Activated CD8-positive, alpha-beta T cell treated with anti-CD3 and anti-CD28 coated beads for 36 hours (primary cell): ENCODE data around the gene DCHS1. TPM values are rescaled to one million over a fixed set of nuclear protein-coding genes. Genes with fewer than 3 reads are reported as not detected.

Experiments
- ATAC-seq: fragments of 200-7000 bp; cut with Tn5 transposase; one replicate; pipeline ENCODE4 v1.10.0; 2021; ENCODE audit warnings: mild to moderate bottlenecking, moderate library complexity
- CTCF ChIA-PET: fragments of 350-600 bp; sonication (Branson Sonifier 250); formaldehyde crosslinking; loops from one replicate; lab custom pipeline; 2021; ENCODE audit warnings: antibody characterized with exemption; lab: Charles Lee
- POLR2A ChIA-PET: fragments of 350-600 bp; sonication (Branson Sonifier 250); formaldehyde crosslinking; loops from one replicate; lab custom pipeline; 2021; ENCODE audit warnings: antibody characterized with exemption; lab: Charles Lee
- DNase-seq: peaks from one replicate; pipeline ENCODE4 v3.0.0-alpha.2; 2020
- H3K27ac Mint-ChIP-seq: one replicate; pipeline ENCODE4 v1.8.0; 2021; ENCODE audit warnings: mild to moderate bottlenecking, mixed read lengths
- H3K27me3 Mint-ChIP-seq: one replicate; pipeline ENCODE4 v1.8.0; 2021; ENCODE audit warnings: mixed read lengths
- H3K36me3 Mint-ChIP-seq: one replicate; pipeline ENCODE4 v1.8.0; 2021; ENCODE audit warnings: low read depth, mixed read lengths
- H3K4me1 Mint-ChIP-seq: one replicate; pipeline ENCODE4 v1.8.0; 2021; ENCODE audit warnings: low read depth, mixed read lengths
- H3K4me3 Mint-ChIP-seq: one replicate; pipeline ENCODE4 v1.8.0; 2021; ENCODE audit warnings: mild to moderate bottlenecking, moderate library complexity, mixed read lengths
- H3K9me3 Mint-ChIP-seq: one replicate; pipeline ENCODE4 v1.8.0; 2021; ENCODE audit warnings: mixed read lengths
- CTCF ChIP-seq: fragments of 200-600 bp; IDR thresholded peaks from one replicate; pipeline ENCODE4 v1.8.0; 2022; ENCODE audit warnings: antibody characterized with exemption, mild to moderate bottlenecking
- intact Hi-C: fragments of 100-400 bp; cut with micrococcal nuclease; formaldehyde crosslinking; loops from one replicate; pipeline ENCODE4 v1.10.0; 2022
- total RNA-seq, 2 experiments: library from RNA; stranded (reverse); gene quantifications; one replicate each; pipeline ENCODE4 v1.2.3, GENCODE V29; 2021

Gene DCHS1
- total RNA-seq, 2 experiments from 2014 or later: 1.6 TPM

DNA sequence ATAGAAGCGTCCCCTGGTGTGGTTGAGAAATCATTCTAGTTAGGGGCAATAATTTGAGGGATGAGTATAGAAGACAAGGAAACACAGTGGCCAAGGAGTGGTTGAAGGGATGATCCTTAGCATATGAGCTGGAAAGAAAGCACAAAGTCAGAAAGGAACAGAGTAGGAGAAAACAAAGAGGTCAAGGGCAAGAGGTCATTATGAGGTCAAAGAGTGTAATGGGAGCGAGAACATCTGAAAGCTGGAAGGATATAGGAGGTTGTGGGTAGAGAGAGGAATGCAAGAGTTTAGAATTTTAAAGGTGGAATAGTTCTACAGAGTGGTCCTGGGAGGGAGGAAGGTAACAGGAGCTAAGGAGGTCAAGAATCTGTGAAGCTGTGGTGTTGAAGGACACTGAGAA is 2.0 kb downstream of the DCHS1 start:
- Mint-ChIP-seq H3K9me3 (no peaks in the 10 kb centered on the region), H3K27me3 (peaks cover 9% of the 10 kb centered on the region), H3K27ac (no peak overlapping the region), H3K4me1 (peaks cover 5% of the 10 kb centered on the region), H3K36me3 (no peaks in the 10 kb centered on the region), H3K4me3 (no peak overlapping the region)
- ChIA-PET CTCF (interaction anchor here (1.0 to 2.7 kb wide), 3 partner anchors 15 to 41 kb away, joined by 3 to 8 read pairs (median 5); partner anchors contain the start of genes MRPL17 and TAF10), POLR2A (interaction anchor here (1.0 to 1.3 kb wide), 2 partner anchors 29 to 44 kb away, joined by 4 read pairs; partner anchors contain the start of gene MRPL17)
- TF ChIP-seq CTCF: no peak
- no peak for ATAC-seq
- DNase-seq: no peak
- intact Hi-C loops: loop anchor here (10.0 kb wide), 1 partner anchor 49 kb away; the partner anchor contains the start of genes ILK and RRP8

GRCh38 chr11:6653097-6653496 is 2.5 kb downstream of the DCHS1 start:
- H3K27ac Mint-ChIP-seq: no peak overlapping the region
- no peak overlapping the region for H3K4me3 Mint-ChIP-seq
- no peak for TF ChIP-seq CTCF
- CTCF ChIA-PET: interaction anchor here (1.0 to 2.7 kb wide), 4 partner anchors 11 to 41 kb away, joined by 3 to 8 read pairs (median 4); partner anchors contain the start of genes MRPL17 and TAF10
- POLR2A ChIA-PET: interaction anchor here (1.0 to 1.4 kb wide), 4 partner anchors 18 to 44 kb away, joined by 3 to 4 read pairs (median 4); partner anchors contain the start of gene MRPL17
- no peak for DNase-seq
- no peak for ATAC-seq
- no peaks in the 10 kb centered on the region for H3K36me3 Mint-ChIP-seq
- H3K27me3 Mint-ChIP-seq: peaks cover 9% of the 10 kb centered on the region
- peaks cover 5% of the 10 kb centered on the region for H3K4me1 Mint-ChIP-seq
- no peaks in the 10 kb centered on the region for H3K9me3 Mint-ChIP-seq
- intact Hi-C loops: loop anchor here (10.0 kb wide), 1 partner anchor 48 kb away; the partner anchor contains the start of genes ILK and RRP8

DNA sequence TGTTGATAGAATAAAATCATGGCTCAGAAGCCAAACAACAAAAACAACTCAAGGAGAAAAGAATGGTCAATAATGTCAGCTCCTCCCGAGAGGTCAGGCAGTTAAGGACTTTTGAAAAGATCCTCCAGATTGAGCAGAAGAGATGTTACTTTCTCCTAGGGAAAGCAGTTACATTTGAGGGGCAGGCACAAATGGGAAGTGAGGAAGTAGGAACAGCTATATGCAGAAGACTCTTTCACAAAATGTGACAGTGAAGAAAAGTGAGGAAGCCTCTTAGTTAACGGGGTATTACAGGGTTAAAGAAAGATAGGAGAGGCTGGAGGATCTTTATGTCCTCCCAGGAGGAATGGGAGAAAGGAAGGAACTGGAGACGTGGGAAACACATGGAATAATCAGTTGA is 3.4 kb downstream of the DCHS1 start:
- CTCF ChIA-PET: interaction anchor here (0.9 to 2.7 kb wide), 4 partner anchors 10 to 31 kb away, joined by 3 to 8 read pairs (median 4); partner anchors contain the start of gene MRPL17
- Mint-ChIP-seq H3K9me3 (no peaks in the 10 kb centered on the region), H3K27ac (no peak overlapping the region), H3K4me3 (no peak overlapping the region), H3K27me3 (peaks cover 9% of the 10 kb centered on the region), H3K4me1 (peaks cover 5% of the 10 kb centered on the region), H3K36me3 (no peaks in the 10 kb centered on the region)
- TF ChIP-seq CTCF: no peak
- DNase-seq (no peak), ATAC-seq (no peak)
- POLR2A ChIA-PET: interaction anchor here (1.2 to 1.4 kb wide), 2 partner anchors 17 to 21 kb away, joined by 3 read pairs; no protein-coding TSS in a partner anchor
- intact Hi-C loops: loop anchor here (10.0 kb wide), 1 partner anchor 47 kb away; the partner anchor contains the start of genes ILK and RRP8

GRCh38 chr11:6650980-6651379 is 4.6 kb downstream of the DCHS1 start:
- ATAC-seq (peak; percentile 73), DNase-seq (peak; percentile 80)
- Mint-ChIP-seq H3K4me1 (peaks cover 1% of the 10 kb centered on the region), H3K27ac (no peak overlapping the region), H3K4me3 (no peak overlapping the region), H3K9me3 (no peaks in the 10 kb centered on the region), H3K27me3 (no peaks in the 10 kb centered on the region), H3K36me3 (no peaks in the 10 kb centered on the region)
- intact Hi-C loops: loop anchor here (10.0 kb wide), 1 partner anchor 46 kb away; the partner anchor contains the start of genes ILK and RRP8
- POLR2A ChIA-PET: interaction anchor here (1.9 kb wide), 2 partner anchors 21 to 29 kb away, joined by 6 read pairs; no protein-coding TSS in a partner anchor
- TF ChIP-seq CTCF: no peak
- CTCF ChIA-PET: interaction anchor here (1.2 to 1.5 kb wide), 2 partner anchors 22 to 33 kb away, joined by 3 to 7 read pairs; partner anchors contain the start of gene MRPL17

DNA sequence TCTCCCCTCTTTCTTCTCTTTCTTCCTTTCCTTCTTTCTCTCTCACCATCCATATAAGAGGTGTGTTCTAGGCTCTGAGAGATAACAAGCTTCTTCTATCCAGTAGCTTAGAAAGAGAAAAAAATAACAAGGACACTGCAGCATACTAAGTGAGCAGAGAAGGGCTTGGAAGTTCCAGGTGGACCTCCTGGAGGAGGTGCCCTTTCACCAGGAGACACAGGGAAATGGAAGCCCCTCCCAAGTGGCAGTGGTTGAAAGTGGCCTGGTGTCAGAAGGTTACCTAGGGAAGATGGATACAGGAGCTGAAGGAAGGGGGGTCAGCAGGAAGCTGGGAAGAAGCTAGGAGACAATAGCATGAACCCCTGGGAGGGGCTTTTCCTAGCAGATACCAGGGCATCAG is 5.5 kb downstream of the DCHS1 start:
- Mint-ChIP-seq H3K9me3 (no peaks in the 10 kb centered on the region), H3K27ac (no peak overlapping the region), H3K36me3 (no peaks in the 10 kb centered on the region), H3K27me3 (no peaks in the 10 kb centered on the region), H3K4me1 (no peaks in the 10 kb centered on the region), H3K4me3 (no peak overlapping the region)
- ChIA-PET POLR2A (interaction anchor here (1.4 to 4.4 kb wide), 5 partner anchors 7 to 174 kb away, joined by 3 to 20 read pairs (median 6); partner anchors contain the start of gene TPP1), CTCF (interaction anchor here (0.6 to 2.5 kb wide), 9 partner anchors 9 to 106 kb away, joined by 3 to 14 read pairs (median 4); partner anchors contain the start of gene MRPL17)
- no peak for ATAC-seq
- no peak for DNase-seq
- intact Hi-C loops: loop anchor here (10.0 kb wide), 1 partner anchor 45 kb away; the partner anchor contains the start of genes ILK and RRP8
- no peak for TF ChIP-seq CTCF
